ENCODE data around the gene PDCD1.

The PDCD1 gene

DNA sequence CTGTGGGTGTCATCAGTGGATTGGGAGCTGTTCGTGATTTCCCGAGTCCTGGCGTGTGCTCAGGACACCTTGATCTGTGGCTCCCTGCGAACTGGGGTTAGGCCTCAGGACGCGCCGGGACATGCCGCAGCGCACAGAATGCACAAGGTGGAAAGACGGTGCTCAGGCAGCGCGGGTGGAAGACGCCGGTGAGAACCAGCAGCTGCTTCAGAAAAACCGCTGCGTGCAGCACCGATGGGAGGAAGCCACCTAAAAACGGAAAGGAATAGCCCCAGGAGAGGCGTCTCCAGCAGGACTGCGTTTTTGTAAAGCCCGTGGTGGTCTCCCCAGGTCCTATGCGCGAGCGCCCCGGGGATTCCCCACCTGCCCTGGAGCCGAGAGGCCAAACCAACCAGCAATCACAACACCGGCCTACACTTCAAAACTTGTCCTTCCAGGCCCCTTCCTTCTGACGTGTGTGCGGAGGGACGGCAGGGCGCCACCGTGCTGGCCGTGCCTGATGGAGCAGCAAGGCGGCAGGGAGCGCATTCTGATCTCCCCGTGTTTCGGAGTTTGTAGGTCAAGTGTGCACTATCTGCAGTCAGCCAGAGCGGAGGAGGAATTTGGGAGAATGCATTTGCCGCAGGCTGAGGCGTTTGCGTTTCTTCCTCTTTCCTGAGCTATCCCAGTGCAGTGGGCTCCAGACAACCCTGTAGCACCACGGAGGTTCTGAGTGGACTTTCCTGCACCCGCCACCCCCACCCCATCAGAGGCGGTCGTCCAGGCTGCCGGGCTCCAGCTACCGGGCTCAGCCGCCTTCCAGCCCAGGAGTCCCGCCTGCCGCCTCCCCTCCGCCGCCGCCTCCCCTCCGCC lies 43.0 kb upstream of the PDCD1 start:
- no peak overlapping the region for H2AFZ ChIP-seq (ENCODE audit: low read length, unreplicated experiment)
- H3K79me2 ChIP-seq (ENCODE audit: control insufficient read depth, insufficient read depth, low read length, unreplicated experiment): no peaks in the 10 kb centered on the region
- no peak overlapping the region for H3K4me3 ChIP-seq (ENCODE audit: low read depth, low read length)

DNA sequence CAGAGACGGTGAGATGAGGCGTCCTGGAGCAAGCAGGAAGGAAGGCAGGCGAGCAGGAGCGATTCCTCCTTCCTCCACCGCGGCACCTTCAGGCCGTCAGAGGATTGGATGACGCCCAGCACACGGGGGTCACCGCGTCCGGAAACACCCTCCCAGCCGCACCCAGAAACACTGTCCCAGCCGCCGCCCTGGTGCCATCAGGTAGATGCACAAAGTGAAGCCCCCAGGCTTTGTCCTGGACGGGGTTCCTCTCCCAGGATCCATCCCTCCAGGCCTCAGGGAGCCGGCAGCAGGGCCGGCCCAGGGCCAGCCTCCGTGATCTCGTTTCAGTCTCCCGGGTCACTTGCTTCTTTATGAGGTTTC lies 42.3 kb upstream of the PDCD1 start:
- Histone ChIP-seq H3K27ac (ENCODE audit: low read depth, low read length) (no peak overlapping the region), H3K79me2 (ENCODE audit: control insufficient read depth, insufficient read depth, low read length, unreplicated experiment) (no peaks in the 10 kb centered on the region), H3K4me3 (ENCODE audit: low read depth, low read length) (no peak overlapping the region), H3K4me1 (ENCODE audit: control insufficient read depth, insufficient read depth, low read length, unreplicated experiment) (no peaks in the 10 kb centered on the region), H3K36me3 (ENCODE audit: insufficient read depth, low read length) (no peaks in the 10 kb centered on the region), H2AFZ (ENCODE audit: low read length, unreplicated experiment) (no peak overlapping the region), H3K27me3 (ENCODE audit: insufficient read depth, low read length) (no peaks in the 10 kb centered on the region)

More for the DNA sequence above, 43.0 kb upstream of the PDCD1 start:
- H3K36me3 ChIP-seq (ENCODE audit: insufficient read depth, low read length): no peaks in the 10 kb centered on the region
- no peak overlapping the region for H3K27ac ChIP-seq (ENCODE audit: low read depth, low read length)
- H3K27me3 ChIP-seq (ENCODE audit: insufficient read depth, low read length): no peaks in the 10 kb centered on the region
- H3K4me1 ChIP-seq (ENCODE audit: control insufficient read depth, insufficient read depth, low read length, unreplicated experiment): no peaks in the 10 kb centered on the region

DNA sequence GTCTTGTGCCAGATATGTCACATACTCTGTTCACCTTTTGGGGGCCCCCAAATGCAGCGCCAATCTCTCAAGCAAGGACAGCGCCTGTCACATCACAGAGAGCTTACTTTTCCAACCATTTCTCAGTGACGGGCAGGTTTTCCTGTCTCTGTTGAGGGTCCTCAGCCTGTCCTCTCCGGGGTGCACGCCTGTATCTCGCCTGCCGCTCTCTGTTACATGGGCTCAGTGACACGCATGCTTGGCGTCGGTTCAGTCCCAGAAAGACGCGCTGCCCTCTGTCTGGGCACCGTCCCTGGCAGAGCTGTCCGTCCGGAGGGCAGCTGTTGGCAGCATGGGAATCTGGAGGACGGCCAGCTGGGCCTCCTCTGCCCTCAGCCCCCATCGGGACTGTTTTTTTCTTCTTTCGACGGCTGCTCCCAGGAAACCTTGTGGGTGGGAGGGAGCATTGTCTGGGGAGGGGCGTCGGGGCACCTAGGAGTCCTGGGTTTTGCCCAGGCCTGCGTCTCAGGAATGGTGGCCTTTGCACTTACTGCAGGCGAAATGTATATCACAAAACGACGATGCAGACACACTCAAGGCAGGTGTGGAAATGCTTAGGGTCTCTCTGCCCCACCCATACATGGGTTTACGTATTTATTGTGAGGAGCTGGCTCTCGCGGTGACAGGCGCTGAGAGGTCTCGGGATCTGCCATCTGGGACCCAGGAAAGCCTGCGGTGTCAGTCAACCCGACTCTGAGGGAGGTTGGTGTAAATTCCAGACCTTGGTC lies 41.7 kb upstream of the PDCD1 start:
- Histone ChIP-seq H3K27me3 (ENCODE audit: insufficient read depth, low read length) (no peaks in the 10 kb centered on the region), H3K4me1 (ENCODE audit: control insufficient read depth, insufficient read depth, low read length, unreplicated experiment) (no peaks in the 10 kb centered on the region), H3K4me3 (ENCODE audit: low read depth, low read length) (no peak overlapping the region), H3K36me3 (ENCODE audit: insufficient read depth, low read length) (no peaks in the 10 kb centered on the region), H2AFZ (ENCODE audit: low read length, unreplicated experiment) (no peak overlapping the region), H3K27ac (ENCODE audit: low read depth, low read length) (no peak overlapping the region), H3K79me2 (ENCODE audit: control insufficient read depth, insufficient read depth, low read length, unreplicated experiment) (no peaks in the 10 kb centered on the region)

DNA sequence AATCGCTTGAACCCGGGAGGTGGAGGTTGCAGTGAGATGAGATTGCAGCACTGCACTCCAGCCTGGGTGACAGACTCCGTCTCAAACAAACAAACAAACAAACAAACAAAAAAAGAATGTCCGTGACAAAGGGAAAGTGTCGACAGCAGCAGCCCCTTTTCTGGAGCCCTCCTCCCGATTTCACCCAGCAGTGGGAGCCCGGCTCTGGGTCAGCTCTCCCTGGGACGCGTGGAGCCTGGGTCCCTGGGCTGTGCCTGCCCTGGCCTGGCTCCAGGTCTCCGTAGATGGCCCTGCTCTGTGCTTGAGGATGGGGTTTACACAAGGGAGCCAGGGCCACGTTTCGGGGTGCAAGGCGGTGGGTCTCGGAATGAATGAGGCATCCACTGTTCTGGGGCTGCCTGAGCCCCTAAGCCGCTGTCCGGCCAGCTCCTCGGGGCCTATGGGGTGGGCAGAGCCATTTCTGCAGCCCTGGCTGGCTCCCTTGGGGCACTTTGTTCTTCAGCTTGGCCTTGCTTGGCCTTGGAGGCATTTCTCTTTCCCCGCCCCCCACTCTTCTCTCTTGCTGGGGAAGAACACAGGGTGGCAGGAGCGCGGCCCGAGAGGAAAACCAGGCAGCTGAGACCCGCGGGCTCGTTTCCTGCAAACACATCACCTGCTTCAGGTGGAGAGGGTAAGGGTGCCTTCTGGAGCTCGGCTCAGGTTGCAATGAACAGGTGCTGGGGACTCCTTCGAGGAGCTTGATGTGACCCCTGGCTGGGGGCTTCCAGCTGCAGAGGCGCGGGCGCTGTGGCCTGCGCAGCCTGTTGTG lies 40.0 kb upstream of the PDCD1 start:
- no peaks in the 10 kb centered on the region for H3K27me3 ChIP-seq (ENCODE audit: insufficient read depth, low read length)
- no peaks in the 10 kb centered on the region for H3K4me1 ChIP-seq (ENCODE audit: control insufficient read depth, insufficient read depth, low read length, unreplicated experiment)
- H3K36me3 ChIP-seq (ENCODE audit: insufficient read depth, low read length): no peaks in the 10 kb centered on the region
- no peak overlapping the region for H3K4me3 ChIP-seq (ENCODE audit: low read depth, low read length)
- no peak overlapping the region for H3K27ac ChIP-seq (ENCODE audit: low read depth, low read length)
- no peak overlapping the region for H2AFZ ChIP-seq (ENCODE audit: low read length, unreplicated experiment)
- H3K79me2 ChIP-seq (ENCODE audit: control insufficient read depth, insufficient read depth, low read length, unreplicated experiment): no peaks in the 10 kb centered on the region

DNA sequence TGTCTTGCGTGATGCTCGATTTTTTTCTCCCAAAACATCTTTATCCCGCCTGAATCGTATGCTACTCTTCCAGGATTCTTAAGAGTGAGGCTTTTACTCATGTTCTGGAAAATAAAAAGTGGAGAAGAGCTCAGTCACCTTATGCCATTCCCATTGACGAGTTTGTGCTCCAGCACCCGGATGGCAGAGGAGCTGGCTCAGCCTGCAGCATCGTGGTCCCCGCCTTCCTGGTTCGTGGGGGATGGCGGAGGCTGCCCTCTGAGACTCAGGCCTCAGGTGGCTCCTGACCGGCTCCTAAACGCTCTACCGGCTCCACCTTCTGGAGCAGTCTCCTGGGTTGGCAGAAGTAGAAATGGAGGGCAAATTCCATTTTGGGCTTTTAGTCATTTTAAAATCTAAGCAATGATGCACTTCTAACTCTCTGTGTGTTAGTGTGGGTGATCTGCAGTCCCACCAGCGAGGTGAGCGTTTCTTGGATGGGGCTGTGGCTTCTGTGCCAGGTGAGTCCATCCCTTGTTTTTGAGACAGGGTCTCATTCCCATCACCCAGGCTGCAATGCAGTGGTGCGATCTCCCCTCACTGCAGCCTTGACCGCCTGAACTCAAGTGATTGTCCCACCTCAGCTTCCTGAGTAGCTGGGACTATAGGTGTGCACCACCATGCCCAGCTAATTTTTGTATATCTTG lies 38.7 kb upstream of the PDCD1 start:
- Histone ChIP-seq H2AFZ (ENCODE audit: low read length, unreplicated experiment) (no peak overlapping the region), H3K4me1 (ENCODE audit: control insufficient read depth, insufficient read depth, low read length, unreplicated experiment) (no peaks in the 10 kb centered on the region), H3K36me3 (ENCODE audit: insufficient read depth, low read length) (no peaks in the 10 kb centered on the region), H3K27ac (ENCODE audit: low read depth, low read length) (no peak overlapping the region), H3K4me3 (ENCODE audit: low read depth, low read length) (no peak overlapping the region), H3K27me3 (ENCODE audit: insufficient read depth, low read length) (no peaks in the 10 kb centered on the region), H3K79me2 (ENCODE audit: control insufficient read depth, insufficient read depth, low read length, unreplicated experiment) (no peaks in the 10 kb centered on the region)

DNA sequence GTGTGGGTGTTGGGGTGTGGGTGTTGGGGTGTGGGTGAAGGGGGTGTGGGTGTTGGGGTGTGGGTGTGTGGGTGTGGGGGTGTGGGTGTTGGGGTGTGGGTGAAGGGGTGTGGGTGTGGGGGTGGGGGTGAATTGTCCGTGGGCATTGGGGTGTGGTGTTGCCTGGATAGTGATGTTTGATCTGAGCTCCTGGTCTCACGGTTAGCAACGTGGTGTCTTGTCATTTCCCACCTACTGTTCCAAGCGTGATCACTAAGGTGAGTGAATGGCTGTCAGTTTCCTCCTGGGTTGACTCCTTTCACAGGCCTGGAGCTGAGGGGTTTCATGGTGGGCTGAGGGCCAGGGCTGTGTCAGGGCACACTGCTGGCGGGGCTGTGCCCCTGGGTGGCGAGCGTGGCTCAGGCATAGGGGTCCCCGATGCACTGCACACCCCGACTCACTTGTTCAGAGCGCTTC lies 38.1 kb upstream of the PDCD1 start:
- Histone ChIP-seq H3K27ac (ENCODE audit: low read depth, low read length) (no peak overlapping the region), H3K4me1 (ENCODE audit: control insufficient read depth, insufficient read depth, low read length, unreplicated experiment) (no peaks in the 10 kb centered on the region), H3K79me2 (ENCODE audit: control insufficient read depth, insufficient read depth, low read length, unreplicated experiment) (no peaks in the 10 kb centered on the region), H2AFZ (ENCODE audit: low read length, unreplicated experiment) (no peak overlapping the region), H3K4me3 (ENCODE audit: low read depth, low read length) (no peak overlapping the region), H3K36me3 (ENCODE audit: insufficient read depth, low read length) (no peaks in the 10 kb centered on the region), H3K27me3 (ENCODE audit: insufficient read depth, low read length) (no peaks in the 10 kb centered on the region)

DNA sequence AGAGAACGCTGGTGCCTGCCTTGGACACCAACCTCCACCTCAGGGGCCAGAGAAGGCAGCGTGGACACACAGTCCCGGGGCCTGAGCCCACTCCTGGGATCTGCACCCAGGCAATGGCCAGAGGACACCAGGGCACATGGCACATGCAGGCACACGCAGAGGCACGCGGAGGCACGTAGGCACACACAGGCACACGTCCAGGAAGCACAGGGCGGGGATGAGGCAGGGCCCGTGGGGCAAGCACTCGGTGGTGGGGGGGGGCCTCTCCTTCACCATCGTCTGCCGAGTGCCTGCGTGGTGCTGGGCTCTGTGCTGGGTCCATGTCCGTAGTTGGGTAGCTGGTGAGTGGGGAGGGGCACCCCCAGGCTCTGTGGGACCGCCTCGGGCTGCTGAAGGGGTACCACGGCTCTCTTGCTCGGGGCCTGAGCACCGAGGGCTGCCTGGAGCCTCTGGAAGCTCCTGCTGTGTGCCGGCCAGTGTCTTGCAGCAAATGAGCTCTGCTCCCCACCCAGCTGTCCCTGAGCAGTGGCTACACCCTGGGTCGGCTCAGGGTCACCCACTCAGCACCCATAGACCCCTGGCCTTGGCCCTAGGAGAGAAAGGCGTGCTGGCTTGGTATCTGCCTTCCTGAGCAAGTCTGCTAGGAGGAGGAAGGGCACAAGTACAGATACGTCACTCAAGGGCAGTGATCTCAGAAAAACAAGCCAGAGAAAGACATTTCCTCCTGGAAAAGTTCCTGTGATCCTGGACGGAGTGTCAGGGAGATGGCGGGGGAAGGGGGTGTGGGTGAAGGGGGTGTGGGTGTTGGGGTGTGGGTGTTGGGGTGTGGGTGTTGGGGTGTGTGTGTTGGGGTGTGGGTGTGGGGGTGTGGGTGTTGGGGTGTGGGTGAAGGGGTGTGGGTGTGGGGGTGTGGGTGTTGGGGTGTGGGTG lies 37.3 kb upstream of the PDCD1 start:
- no peaks in the 10 kb centered on the region for H3K79me2 ChIP-seq (ENCODE audit: control insufficient read depth, insufficient read depth, low read length, unreplicated experiment)
- H3K27me3 ChIP-seq (ENCODE audit: insufficient read depth, low read length): no peaks in the 10 kb centered on the region
- H3K36me3 ChIP-seq (ENCODE audit: insufficient read depth, low read length): no peaks in the 10 kb centered on the region
- H3K27ac ChIP-seq (ENCODE audit: low read depth, low read length): no peak overlapping the region
- no peak overlapping the region for H2AFZ ChIP-seq (ENCODE audit: low read length, unreplicated experiment)
- no peak overlapping the region for H3K4me3 ChIP-seq (ENCODE audit: low read depth, low read length)
- H3K4me1 ChIP-seq (ENCODE audit: control insufficient read depth, insufficient read depth, low read length, unreplicated experiment): no peaks in the 10 kb centered on the region

DNA sequence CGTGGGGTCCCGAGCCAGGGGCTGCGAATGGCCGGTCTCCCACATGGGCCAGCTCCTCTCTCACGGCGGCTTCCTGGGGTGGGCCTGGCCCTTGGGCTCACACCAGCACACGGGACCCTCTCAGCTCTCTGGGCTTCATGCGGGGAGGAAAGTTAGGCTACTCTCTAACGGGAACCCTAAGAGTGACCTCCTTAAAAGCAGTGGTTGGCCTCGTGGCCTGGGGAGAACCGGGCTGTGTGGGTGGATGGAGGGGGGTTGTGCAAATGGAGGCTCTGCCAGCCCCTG lies 36.7 kb upstream of the PDCD1 start:
- Histone ChIP-seq H3K27ac (ENCODE audit: low read depth, low read length) (no peak overlapping the region), H2AFZ (ENCODE audit: low read length, unreplicated experiment) (no peak overlapping the region), H3K36me3 (ENCODE audit: insufficient read depth, low read length) (no peaks in the 10 kb centered on the region)

DNA sequence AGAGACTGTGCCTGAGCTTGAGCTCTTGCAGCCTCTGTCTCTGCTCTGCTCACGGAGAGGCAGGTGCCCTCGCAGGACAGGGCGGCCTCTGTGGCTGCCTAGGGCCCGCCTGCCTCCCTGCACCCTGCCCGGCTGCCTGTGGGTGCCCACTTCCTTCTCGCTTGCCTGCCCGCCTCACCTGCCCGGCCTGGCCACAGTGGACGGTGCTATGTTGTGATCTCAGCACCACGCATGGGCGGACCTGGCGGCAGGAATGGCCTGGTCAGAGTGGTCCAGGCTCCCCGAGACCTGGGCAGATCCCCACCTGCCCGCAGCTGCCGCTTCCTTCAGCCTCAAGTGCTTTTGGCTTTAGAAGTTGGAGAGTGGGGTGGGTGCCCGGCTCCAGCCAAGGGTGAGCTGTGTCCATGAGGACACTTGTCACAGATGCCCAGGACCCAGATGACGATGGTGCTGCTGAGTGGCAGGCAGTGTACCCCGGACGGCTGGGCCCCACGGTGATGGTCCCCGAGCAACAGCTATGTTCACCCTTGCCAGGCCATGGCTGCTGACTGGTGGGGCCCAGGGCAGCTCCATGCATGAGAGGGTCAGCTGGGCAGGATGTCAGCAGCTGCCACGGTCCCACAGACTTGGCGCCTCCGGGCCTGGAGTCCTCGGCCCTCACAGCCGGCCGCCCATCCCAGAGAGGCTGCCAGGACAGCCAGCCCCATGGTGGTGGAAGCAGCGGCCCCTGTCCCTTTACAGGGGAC lies 36.2 kb upstream of the PDCD1 start:
- H3K79me2 ChIP-seq (ENCODE audit: control insufficient read depth, insufficient read depth, low read length, unreplicated experiment): no peaks in the 10 kb centered on the region
- no peaks in the 10 kb centered on the region for H3K36me3 ChIP-seq (ENCODE audit: insufficient read depth, low read length)
- no peak overlapping the region for H3K4me3 ChIP-seq (ENCODE audit: low read depth, low read length)
- no peaks in the 10 kb centered on the region for H3K27me3 ChIP-seq (ENCODE audit: insufficient read depth, low read length)
- no peaks in the 10 kb centered on the region for H3K4me1 ChIP-seq (ENCODE audit: control insufficient read depth, insufficient read depth, low read length, unreplicated experiment)
- no peak overlapping the region for H2AFZ ChIP-seq (ENCODE audit: low read length, unreplicated experiment)
- no peak overlapping the region for H3K27ac ChIP-seq (ENCODE audit: low read depth, low read length)

More for the DNA sequence above, 36.7 kb upstream of the PDCD1 start:
- Histone ChIP-seq H3K4me3 (ENCODE audit: low read depth, low read length) (no peak overlapping the region), H3K4me1 (ENCODE audit: control insufficient read depth, insufficient read depth, low read length, unreplicated experiment) (no peaks in the 10 kb centered on the region), H3K27me3 (ENCODE audit: insufficient read depth, low read length) (no peaks in the 10 kb centered on the region), H3K79me2 (ENCODE audit: control insufficient read depth, insufficient read depth, low read length, unreplicated experiment) (no peaks in the 10 kb centered on the region)

Measured in ACC112 (cell line).